HEK293 (cell line): ENCODE measurements around the gene PLOD3.

ENCODE experiments used
- CTCF ChIA-PET: fragments of 350-600 bp; formaldehyde crosslinking; extraction: SDS; loops from one replicate; lab custom pipeline; 2021; ENCODE audit warnings: antibody characterized with exemption; lab: Yijun Ruan, JAX
- POLR2A ChIA-PET: fragments of 300-600 bp; formaldehyde crosslinking; extraction: SDS; loops from one replicate; lab custom pipeline; 2020; ENCODE audit warnings: antibody characterized with exemption, inconsistent platforms; lab: Yijun Ruan, JAX
- H3K27ac ChIP-seq: fragments of 200-500 bp; sonication (Bioruptor generic); 2 replicates; pipeline ENCODE4 v1.5.1; 2014; ENCODE audit warnings: low read depth, low read length, control low read depth, inconsistent platforms; ENCODE audit errors: extremely low read depth
- H3K36me3 ChIP-seq, 2 experiments: fragments of 200-500 bp in 1 of 2; sonication (Bioruptor generic) in 1 of 2; 1 replicate in 1 of 2; 2 replicates in 1 of 2; pipeline ENCODE4 v1.5.1; 2014 to 2017; ENCODE audit warnings: inconsistent platforms in 2 of 2, low read length in 2 of 2; ENCODE audit not compliant: control insufficient read depth in 2 of 2, insufficient read depth in 1 of 2
- H3K4me1 ChIP-seq: fragments of 200-500 bp; sonication (Bioruptor generic); 2 replicates; pipeline ENCODE4 v1.5.1; 2014; ENCODE audit warnings: mild to moderate bottlenecking, low read length, inconsistent platforms; ENCODE audit not compliant: control insufficient read depth, insufficient read depth
- H3K4me3 ChIP-seq: 2 replicates; pipeline ENCODE4 v1.5.1; 2011; ENCODE audit warnings: low read depth, mild to moderate bottlenecking, control low read depth, low read length, moderate library complexity
- H3K9me3 ChIP-seq: fragments of 200-500 bp; sonication (Bioruptor generic); 2 replicates; pipeline ENCODE4 v1.5.1; 2014; ENCODE audit warnings: low read depth, low read length, inconsistent platforms; ENCODE audit not compliant: control insufficient read depth, insufficient read depth
- BCL11B ChIP-seq: fragments of 450-650 bp; formaldehyde crosslinking; IDR thresholded peaks from 2 replicates; pipeline ENCODE4 v1.5.1; 2016; ENCODE audit warnings: low read depth, missing biosample characterization, missing genetic modification characterization
- EGR2 ChIP-seq: fragments of 450-650 bp; formaldehyde crosslinking; IDR thresholded peaks from 2 replicates; pipeline ENCODE4 v1.5.1; 2016; ENCODE audit warnings: low read depth, missing biosample characterization, missing genetic modification characterization
- HOXD13 ChIP-seq: sonication (generic); formaldehyde crosslinking; IDR thresholded peaks from 2 replicates; pipeline ENCODE4 v1.8.0; 2022; ENCODE audit warnings: missing genetic modification reagents, borderline replicate concordance
- KLF1 ChIP-seq: fragments of 450-650 bp; formaldehyde crosslinking; IDR thresholded peaks from 2 replicates; pipeline ENCODE4 v1.5.1; 2016; ENCODE audit warnings: missing biosample characterization, missing genetic modification characterization
- KLF7 ChIP-seq: fragments of 450-650 bp; formaldehyde crosslinking; IDR thresholded peaks from 2 replicates; pipeline ENCODE4 v1.5.1; 2016; ENCODE audit warnings: missing biosample characterization, missing genetic modification characterization, borderline replicate concordance
- RBAK ChIP-seq: fragments of 450-650 bp; formaldehyde crosslinking; IDR thresholded peaks from 2 replicates; pipeline ENCODE4 v1.5.1; 2016; ENCODE audit warnings: missing biosample characterization, missing genetic modification characterization
- SP2 ChIP-seq: fragments of 450-650 bp; formaldehyde crosslinking; IDR thresholded peaks from 2 replicates; pipeline ENCODE4 v1.5.1; 2016; ENCODE audit warnings: missing biosample characterization, missing genetic modification characterization
- ZBTB48 ChIP-seq: fragments of 450-650 bp; formaldehyde crosslinking; IDR thresholded peaks from 2 replicates; pipeline ENCODE4 v1.5.1; 2016; ENCODE audit warnings: missing biosample characterization, missing genetic modification characterization
- ZFHX2 ChIP-seq: fragments of 450-650 bp; formaldehyde crosslinking; conservative IDR thresholded peaks from 2 replicates; pipeline ENCODE4 v1.5.1; 2016; ENCODE audit warnings: missing biosample characterization, missing genetic modification characterization
- ZNF133 ChIP-seq: fragments of 450-650 bp; formaldehyde crosslinking; IDR thresholded peaks from 2 replicates; pipeline ENCODE4 v1.5.1; 2016; ENCODE audit warnings: missing biosample characterization, missing genetic modification characterization
- ZNF140 ChIP-seq: fragments of 450-650 bp; formaldehyde crosslinking; IDR thresholded peaks from 2 replicates; pipeline ENCODE4 v1.5.1; 2016; ENCODE audit warnings: missing biosample characterization, missing genetic modification characterization
- ZNF16 ChIP-seq: fragments of 450-650 bp; formaldehyde crosslinking; IDR thresholded peaks from 2 replicates; pipeline ENCODE4 v1.5.1; 2016; ENCODE audit warnings: low read depth, missing biosample characterization, missing genetic modification characterization
- ZNF169 ChIP-seq: fragments of 450-650 bp; formaldehyde crosslinking; IDR thresholded peaks from 2 replicates; pipeline ENCODE4 v1.5.1; 2016; ENCODE audit warnings: missing biosample characterization, missing genetic modification characterization
- ZNF341 ChIP-seq: fragments of 450-650 bp; formaldehyde crosslinking; IDR thresholded peaks from 2 replicates; pipeline ENCODE4; 2016; ENCODE audit warnings: low read depth, missing biosample characterization, missing genetic modification characterization
- ZNF433 ChIP-seq: fragments of 450-650 bp; formaldehyde crosslinking; IDR thresholded peaks from 2 replicates; pipeline ENCODE4 v1.5.1; 2016; ENCODE audit warnings: missing biosample characterization, missing genetic modification characterization, low read depth
- ZNF544 ChIP-seq: fragments of 450-650 bp; formaldehyde crosslinking; IDR thresholded peaks from 2 replicates; pipeline ENCODE4 v1.5.0; 2017; ENCODE audit warnings: missing biosample characterization, missing genetic modification characterization
- ZNF837 ChIP-seq: fragments of 450-650 bp; formaldehyde crosslinking; IDR thresholded peaks from 2 replicates; pipeline ENCODE4 v1.5.1; 2016; ENCODE audit warnings: missing biosample characterization, missing genetic modification characterization
- ZSCAN30 ChIP-seq: fragments of 450-650 bp; IDR thresholded peaks from 2 replicates; pipeline ENCODE4 v1.5.1; 2018; ENCODE audit warnings: missing biosample characterization, mild to moderate bottlenecking, missing genetic modification characterization, moderate library complexity
- TF ChIP-seq, protein P1 (sequence below): fragments of 450-650 bp; formaldehyde crosslinking; IDR thresholded peaks from 2 replicates; pipeline ENCODE4 v1.5.1; 2016; ENCODE audit warnings: missing biosample characterization, missing genetic modification characterization
- TF ChIP-seq, protein P2 (sequence below): fragments of 450-650 bp; formaldehyde crosslinking; IDR thresholded peaks from 2 replicates; pipeline ENCODE4 v1.5.1; 2016; ENCODE audit warnings: missing biosample characterization, missing genetic modification characterization, low read depth

Gene PLOD3

GRCh38 chr7:101241015-101241363, 23.6 kb upstream of the PLOD3 start:
- no peak overlapping the region for H3K27ac ChIP-seq
- no peaks in the 10 kb centered on the region for H3K9me3 ChIP-seq
- H3K36me3 ChIP-seq = peaks cover 0 to 39% of the 10 kb centered on the region in 2 experiments; a peak in 2 of 3 replicates
- no peak overlapping the region for H3K4me3 ChIP-seq
- POLR2A ChIA-PET = interaction anchor here (0.6 kb wide), 1 partner anchor 26 kb away, joined by 4 read pairs; no protein-coding TSS in a partner anchor
- TF ChIP-seq HOXD13 (no peak), ZNF133 (tag by site-specific recombination) (no peak), ZNF169 (tag by site-specific recombination) (no peak), ZNF140 (tag by site-specific recombination) (no peak), ZNF433 (tag by site-specific recombination) (no peak), ZNF16 (tag by site-specific recombination) (no peak), ZNF544 (no peak), RBAK (tag by site-specific recombination) (no peak), ZNF341 (tag by site-specific recombination) (no peak), ZBTB48 (tag by site-specific recombination) (no peak), BCL11B (no peak), ZNF837 (tag by site-specific recombination) (no peak), ZSCAN30 (tag by site-specific recombination) (no peak)
- TF ChIP-seq, protein P1, sequence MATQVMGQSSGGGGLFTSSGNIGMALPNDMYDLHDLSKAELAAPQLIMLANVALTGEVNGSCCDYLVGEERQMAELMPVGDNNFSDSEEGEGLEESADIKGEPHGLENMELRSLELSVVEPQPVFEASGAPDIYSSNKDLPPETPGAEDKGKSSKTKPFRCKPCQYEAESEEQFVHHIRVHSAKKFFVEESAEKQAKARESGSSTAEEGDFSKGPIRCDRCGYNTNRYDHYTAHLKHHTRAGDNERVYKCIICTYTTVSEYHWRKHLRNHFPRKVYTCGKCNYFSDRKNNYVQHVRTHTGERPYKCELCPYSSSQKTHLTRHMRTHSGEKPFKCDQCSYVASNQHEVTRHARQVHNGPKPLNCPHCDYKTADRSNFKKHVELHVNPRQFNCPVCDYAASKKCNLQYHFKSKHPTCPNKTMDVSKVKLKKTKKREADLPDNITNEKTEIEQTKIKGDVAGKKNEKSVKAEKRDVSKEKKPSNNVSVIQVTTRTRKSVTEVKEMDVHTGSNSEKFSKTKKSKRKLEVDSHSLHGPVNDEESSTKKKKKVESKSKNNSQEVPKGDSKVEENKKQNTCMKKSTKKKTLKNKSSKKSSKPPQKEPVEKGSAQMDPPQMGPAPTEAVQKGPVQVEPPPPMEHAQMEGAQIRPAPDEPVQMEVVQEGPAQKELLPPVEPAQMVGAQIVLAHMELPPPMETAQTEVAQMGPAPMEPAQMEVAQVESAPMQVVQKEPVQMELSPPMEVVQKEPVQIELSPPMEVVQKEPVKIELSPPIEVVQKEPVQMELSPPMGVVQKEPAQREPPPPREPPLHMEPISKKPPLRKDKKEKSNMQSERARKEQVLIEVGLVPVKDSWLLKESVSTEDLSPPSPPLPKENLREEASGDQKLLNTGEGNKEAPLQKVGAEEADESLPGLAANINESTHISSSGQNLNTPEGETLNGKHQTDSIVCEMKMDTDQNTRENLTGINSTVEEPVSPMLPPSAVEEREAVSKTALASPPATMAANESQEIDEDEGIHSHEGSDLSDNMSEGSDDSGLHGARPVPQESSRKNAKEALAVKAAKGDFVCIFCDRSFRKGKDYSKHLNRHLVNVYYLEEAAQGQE (tag by site-specific recombination) = no peak
- TF ChIP-seq, protein P2, sequence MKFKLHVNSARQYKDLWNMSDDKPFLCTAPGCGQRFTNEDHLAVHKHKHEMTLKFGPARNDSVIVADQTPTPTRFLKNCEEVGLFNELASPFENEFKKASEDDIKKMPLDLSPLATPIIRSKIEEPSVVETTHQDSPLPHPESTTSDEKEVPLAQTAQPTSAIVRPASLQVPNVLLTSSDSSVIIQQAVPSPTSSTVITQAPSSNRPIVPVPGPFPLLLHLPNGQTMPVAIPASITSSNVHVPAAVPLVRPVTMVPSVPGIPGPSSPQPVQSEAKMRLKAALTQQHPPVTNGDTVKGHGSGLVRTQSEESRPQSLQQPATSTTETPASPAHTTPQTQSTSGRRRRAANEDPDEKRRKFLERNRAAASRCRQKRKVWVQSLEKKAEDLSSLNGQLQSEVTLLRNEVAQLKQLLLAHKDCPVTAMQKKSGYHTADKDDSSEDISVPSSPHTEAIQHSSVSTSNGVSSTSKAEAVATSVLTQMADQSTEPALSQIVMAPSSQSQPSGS (tag by site-specific recombination) = no peak
- CTCF ChIA-PET = interaction anchor here (0.8 to 1.4 kb wide), 2 partner anchors 92 to 97 kb away, joined by 4 to 5 read pairs; no protein-coding TSS in a partner anchor
- peaks cover 2% of the 10 kb centered on the region; the same call in 1 of the 2 replicates for H3K4me1 ChIP-seq

- Histone ChIP-seq H3K4me1 (no peaks in the 10 kb centered on the region; the same call in 1 of the 2 replicates), H3K36me3 (peaks cover 0 to 41% of the 10 kb centered on the region in 2 experiments; a peak in 2 of 3 replicates), H3K27ac (no peak overlapping the region), H3K9me3 (no peaks in the 10 kb centered on the region), H3K4me3 (no peak overlapping the region)
- peak; percentile 79 for TF ChIP-seq ZFHX2 (tag by site-specific recombination)
- peak; percentile 23; the same call in 1 of the 2 replicates for TF ChIP-seq SP2
- TF ChIP-seq KLF1 = peak; percentile 90
- no peak for TF ChIP-seq KLF7 (tag by site-specific recombination)
- peak; percentile 96 for TF ChIP-seq EGR2 (tag by site-specific recombination)
- CTCF ChIA-PET = interaction anchor here (0.8 kb wide), 1 partner anchor 92 kb away, joined by 5 read pairs; no protein-coding TSS in a partner anchor
- POLR2A ChIA-PET = interaction anchor here (0.6 kb wide), 1 partner anchor 26 kb away, joined by 4 read pairs; no protein-coding TSS in a partner anchor
These were observed 23.0 kb upstream of the PLOD3 start for GRCh38 chr7:101240226-101241014.
